Measurements from ENCODE around the gene ELMO1. TPM values are rescaled to one million over a fixed set of nuclear protein-coding genes. Genes with fewer than 3 reads are reported as not detected.

The ELMO1 gene
- total RNA-seq, 1 experiment from 2014 or later, result not detected

DNA sequence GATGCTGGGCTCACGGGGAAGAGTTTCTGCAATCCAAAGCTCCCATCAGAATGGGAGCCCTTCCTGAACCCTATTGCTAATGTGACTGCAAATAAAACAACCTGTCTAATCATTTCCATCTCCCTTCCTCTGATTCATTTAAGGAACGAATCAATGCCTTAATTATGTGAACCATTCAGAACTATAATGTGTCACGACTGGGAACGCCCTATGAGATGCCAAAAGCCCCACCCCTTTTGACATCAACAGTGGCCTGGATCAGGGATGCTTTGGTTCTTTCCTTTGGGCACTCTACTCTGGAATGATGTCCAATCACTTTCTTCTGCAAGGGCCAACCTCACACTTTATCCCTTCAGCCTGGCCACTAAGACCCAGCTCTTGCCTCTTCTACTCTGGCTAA is 528.9 kb downstream of the ELMO1 start:
- no peaks in the 10 kb centered on the region for H3K9me3 ChIP-seq (replicated peaks)
- no peak overlapping the region for H3K4me3 ChIP-seq
- no peak for DNase-seq (ENCODE audit: low read depth in 1 of 2, low spot score in 2 of 2)
- H3K4me1 ChIP-seq (replicated peaks), result no peaks in the 10 kb centered on the region
- peaks cover 5% of the 10 kb centered on the region; the same call in 1 of the 2 replicates for H3K27me3 ChIP-seq (replicated peaks)
- no peaks in the 10 kb centered on the region for H3K36me3 ChIP-seq
- H3K27ac ChIP-seq, result no peak overlapping the region

DNA sequence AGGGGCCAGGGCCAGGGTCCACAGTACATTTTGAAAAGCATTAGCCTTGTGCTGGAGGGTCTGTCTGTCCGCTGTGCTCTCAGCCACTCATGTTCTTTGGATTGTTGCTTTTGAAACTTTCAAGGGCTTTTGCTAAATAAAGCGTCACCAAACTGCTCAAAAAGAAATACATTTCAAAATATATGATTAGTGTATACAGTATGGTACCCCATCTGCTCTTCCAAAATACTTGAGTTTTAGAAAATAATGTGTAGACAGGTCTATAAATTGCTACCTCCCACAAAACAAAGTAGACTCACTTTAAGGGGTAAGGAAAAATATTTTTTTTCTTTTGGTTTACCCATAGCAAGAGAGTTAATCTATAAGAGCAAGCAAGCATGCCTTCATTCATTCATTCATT is 530.1 kb downstream of the ELMO1 start:
- Histone ChIP-seq H3K4me1 (replicated peaks) (no peaks in the 10 kb centered on the region), H3K4me3 (no peak overlapping the region), H3K27ac (no peak overlapping the region), H3K27me3 (replicated peaks) (peaks cover 5% of the 10 kb centered on the region; the same call in 1 of the 2 replicates), H3K36me3 (no peaks in the 10 kb centered on the region), H3K9me3 (replicated peaks) (no peaks in the 10 kb centered on the region; the same call in 1 of the 2 replicates)
- DNase-seq (ENCODE audit: low read depth in 1 of 2, low spot score in 2 of 2), result no peak

- Histone ChIP-seq H3K4me3 (no peak overlapping the region), H3K4me1 (replicated peaks) (no peaks in the 10 kb centered on the region), H3K27ac (no peak overlapping the region), H3K36me3 (no peaks in the 10 kb centered on the region), H3K27me3 (replicated peaks) (peaks cover 5% of the 10 kb centered on the region; the same call in 1 of the 2 replicates), H3K9me3 (replicated peaks) (no peaks in the 10 kb centered on the region; the same call in 1 of the 2 replicates)
- no peak for DNase-seq (ENCODE audit: low read depth in 1 of 2, low spot score in 2 of 2)
These were observed 532.0 kb downstream of the ELMO1 start for GRCh38 chr7:36916619-36917018.

GRCh38 chr7:36916116-36916515 is 532.5 kb downstream of the ELMO1 start:
- DNase-seq (ENCODE audit: low read depth in 1 of 2, low spot score in 2 of 2), result no peak
- Histone ChIP-seq H3K4me3 (no peak overlapping the region), H3K27me3 (replicated peaks) (peaks cover 5% of the 10 kb centered on the region; the same call in 1 of the 2 replicates), H3K9me3 (replicated peaks) (no peaks in the 10 kb centered on the region; the same call in 1 of the 2 replicates), H3K27ac (no peak overlapping the region), H3K36me3 (no peaks in the 10 kb centered on the region), H3K4me1 (replicated peaks) (no peaks in the 10 kb centered on the region)

- Histone ChIP-seq H3K4me1 (replicated peaks) (no peaks in the 10 kb centered on the region), H3K36me3 (no peaks in the 10 kb centered on the region), H3K9me3 (replicated peaks) (no peaks in the 10 kb centered on the region; the same call in 1 of the 2 replicates), H3K27ac (no peak overlapping the region), H3K4me3 (no peak overlapping the region), H3K27me3 (replicated peaks) (no peaks in the 10 kb centered on the region; the same call in 1 of the 2 replicates)
- no peak for DNase-seq (ENCODE audit: low read depth in 1 of 2, low spot score in 2 of 2)
These were observed 536.9 kb downstream of the ELMO1 start for GRCh38 chr7:36911788-36912187.

DNA sequence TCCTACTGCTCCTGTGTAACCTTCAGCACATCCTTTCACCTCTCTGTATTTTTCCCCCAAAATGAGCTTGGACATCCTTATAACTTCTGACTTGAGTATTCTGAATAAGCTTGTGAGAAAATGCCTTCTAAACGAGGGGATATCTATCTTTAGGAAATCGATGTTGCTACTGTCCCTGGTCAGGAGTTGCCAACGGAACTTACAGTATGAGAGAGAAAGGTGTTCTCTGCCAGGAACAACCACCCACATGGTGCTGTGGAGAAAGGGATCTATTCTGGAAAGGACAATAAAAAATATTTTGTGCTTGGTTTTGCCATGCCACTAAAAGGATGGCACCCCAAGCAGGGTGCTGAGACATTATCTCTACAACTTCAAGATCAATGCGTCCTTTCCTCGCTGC is 537.8 kb downstream of the ELMO1 start:
- H3K27ac ChIP-seq, result no peak overlapping the region
- DNase-seq (ENCODE audit: low read depth in 1 of 2, low spot score in 2 of 2), result no peak

GRCh38 chr7:36910401-36910800 is 538.3 kb downstream of the ELMO1 start:
- Histone ChIP-seq H3K27me3 (replicated peaks) (no peaks in the 10 kb centered on the region; the same call in 1 of the 2 replicates), H3K4me1 (replicated peaks) (no peaks in the 10 kb centered on the region), H3K27ac (no peak overlapping the region), H3K4me3 (no peak overlapping the region), H3K9me3 (replicated peaks) (no peaks in the 10 kb centered on the region; the same call in 1 of the 2 replicates), H3K36me3 (no peaks in the 10 kb centered on the region)
- DNase-seq (ENCODE audit: low read depth in 1 of 2, low spot score in 2 of 2), result no peak

More for the DNA sequence above, 537.8 kb downstream of the ELMO1 start:
- no peaks in the 10 kb centered on the region for H3K4me1 ChIP-seq (replicated peaks)
- no peaks in the 10 kb centered on the region; the same call in 1 of the 2 replicates for H3K9me3 ChIP-seq (replicated peaks)
- H3K36me3 ChIP-seq, result no peaks in the 10 kb centered on the region
- no peaks in the 10 kb centered on the region; the same call in 1 of the 2 replicates for H3K27me3 ChIP-seq (replicated peaks)
- H3K4me3 ChIP-seq, result no peak overlapping the region

- Histone ChIP-seq H3K36me3 (no peaks in the 10 kb centered on the region), H3K27me3 (replicated peaks) (no peaks in the 10 kb centered on the region; the same call in 1 of the 2 replicates), H3K4me3 (no peak overlapping the region), H3K9me3 (replicated peaks) (no peaks in the 10 kb centered on the region), H3K27ac (no peak overlapping the region), H3K4me1 (replicated peaks) (no peaks in the 10 kb centered on the region)
- no peak for DNase-seq (ENCODE audit: low read depth in 1 of 2, low spot score in 2 of 2)
These were observed 541.6 kb downstream of the ELMO1 start for GRCh38 chr7:36906956-36907635.

GRCh38 chr7:36906448-36906847 is 542.2 kb downstream of the ELMO1 start:
- no peaks in the 10 kb centered on the region for H3K4me1 ChIP-seq (replicated peaks)
- H3K27ac ChIP-seq, result no peak overlapping the region
- no peak for DNase-seq (ENCODE audit: low read depth in 1 of 2, low spot score in 2 of 2)
- no peaks in the 10 kb centered on the region for H3K36me3 ChIP-seq
- no peak overlapping the region for H3K4me3 ChIP-seq
- no peaks in the 10 kb centered on the region for H3K27me3 ChIP-seq (replicated peaks)
- no peaks in the 10 kb centered on the region for H3K9me3 ChIP-seq (replicated peaks)

- Histone ChIP-seq H3K27ac (no peak overlapping the region), H3K36me3 (no peaks in the 10 kb centered on the region), H3K9me3 (replicated peaks) (no peaks in the 10 kb centered on the region), H3K27me3 (replicated peaks) (no peaks in the 10 kb centered on the region), H3K4me1 (replicated peaks) (no peaks in the 10 kb centered on the region), H3K4me3 (no peak overlapping the region)
- DNase-seq (ENCODE audit: low read depth in 1 of 2, low spot score in 2 of 2), result no peak
These were observed 542.8 kb downstream of the ELMO1 start for GRCh38 chr7:36905841-36906240.

DNA sequence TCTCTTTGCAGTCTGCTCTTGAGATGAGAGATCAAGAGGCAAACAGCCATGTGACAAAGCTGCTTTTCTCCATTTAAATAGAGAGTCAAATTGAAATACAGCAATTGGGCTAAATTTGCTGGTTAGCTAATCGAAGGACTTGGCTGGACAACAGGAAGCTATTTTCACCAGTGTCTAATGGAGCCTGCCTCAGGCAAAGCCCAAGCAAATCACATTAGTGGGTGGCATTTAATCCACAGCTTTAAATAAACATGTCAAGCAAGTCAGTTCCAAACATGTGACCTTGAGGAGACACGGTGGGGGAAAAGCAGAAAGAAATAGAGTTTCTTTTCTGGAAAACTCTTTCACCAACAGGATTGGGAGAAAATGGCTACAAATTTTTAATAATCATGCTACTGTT is 543.9 kb downstream of the ELMO1 start:
- no peaks in the 10 kb centered on the region for H3K4me1 ChIP-seq (replicated peaks)
- no peaks in the 10 kb centered on the region for H3K9me3 ChIP-seq (replicated peaks)
- no peak overlapping the region for H3K4me3 ChIP-seq
- no peaks in the 10 kb centered on the region for H3K36me3 ChIP-seq
- DNase-seq (ENCODE audit: low read depth in 1 of 2, low spot score in 2 of 2), result no peak
- H3K27me3 ChIP-seq (replicated peaks), result no peaks in the 10 kb centered on the region
- H3K27ac ChIP-seq, result no peak overlapping the region

DNA sequence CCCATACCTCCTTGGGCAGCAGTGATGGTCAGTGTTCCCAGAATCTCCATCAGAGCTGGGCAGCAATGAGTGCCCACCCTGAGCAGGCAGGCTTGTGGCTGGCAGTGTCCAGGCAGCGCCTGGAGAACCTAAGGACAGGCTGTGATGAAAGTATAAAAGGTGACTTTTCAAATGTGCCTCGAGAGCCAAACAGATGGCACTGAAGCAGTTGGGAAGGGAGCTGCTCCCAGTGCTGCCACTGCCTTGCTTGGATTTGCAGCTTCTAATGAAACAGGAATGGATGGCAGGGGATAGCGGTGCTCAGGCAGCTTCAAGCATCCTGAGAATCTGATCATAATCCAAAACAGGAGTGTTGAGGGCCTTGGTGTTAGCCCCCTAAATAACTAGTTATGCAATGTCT is 544.6 kb downstream of the ELMO1 start:
- DNase-seq (ENCODE audit: low read depth in 1 of 2, low spot score in 2 of 2), result no peak
- Histone ChIP-seq H3K27ac (no peak overlapping the region), H3K36me3 (no peaks in the 10 kb centered on the region)

DNA sequence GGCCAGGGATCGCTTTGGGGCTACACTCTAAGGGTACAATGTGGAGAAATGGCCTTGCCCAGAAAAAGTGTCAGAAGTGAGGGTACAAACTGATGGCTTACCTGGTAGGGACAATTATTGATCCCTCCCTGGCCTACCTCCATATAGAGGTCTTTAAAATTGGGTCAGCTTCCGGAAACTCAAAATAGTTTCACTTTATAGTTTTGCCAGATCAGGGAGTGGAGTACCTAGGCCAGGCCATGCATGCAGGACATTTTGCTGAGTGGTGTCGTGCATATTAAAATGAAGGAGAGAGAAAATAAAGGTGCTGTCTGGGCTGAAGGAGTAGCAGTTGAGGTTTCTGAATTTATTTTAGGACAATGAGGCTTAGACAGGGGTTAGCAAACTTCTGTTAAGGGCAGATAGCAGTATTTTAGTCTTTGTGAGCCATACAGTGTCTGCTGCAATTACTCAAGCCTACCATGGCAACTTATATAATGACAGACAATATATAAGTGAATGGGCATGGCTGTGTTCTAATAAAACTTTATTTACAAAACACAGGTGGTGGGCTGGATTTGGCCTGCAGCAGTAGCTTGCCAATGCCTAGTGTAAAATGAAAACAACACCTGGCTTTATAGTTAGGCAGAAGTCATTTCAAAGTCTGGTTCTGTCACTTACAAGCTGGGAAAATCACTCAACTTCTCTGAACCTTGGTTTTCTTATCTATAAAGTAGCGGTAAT is 547.5 kb downstream of the ELMO1 start:
- H3K4me3 ChIP-seq, result no peak overlapping the region
- no peaks in the 10 kb centered on the region for H3K9me3 ChIP-seq (replicated peaks)
- no peaks in the 10 kb centered on the region for H3K4me1 ChIP-seq (replicated peaks)
- no peak for DNase-seq (ENCODE audit: low read depth in 1 of 2, low spot score in 2 of 2)
- no peaks in the 10 kb centered on the region for H3K36me3 ChIP-seq
- H3K27ac ChIP-seq, result no peak overlapping the region
- no peaks in the 10 kb centered on the region for H3K27me3 ChIP-seq (replicated peaks)

More for the DNA sequence above, 544.6 kb downstream of the ELMO1 start:
- Histone ChIP-seq H3K4me3 (no peak overlapping the region), H3K4me1 (replicated peaks) (no peaks in the 10 kb centered on the region), H3K9me3 (replicated peaks) (no peaks in the 10 kb centered on the region), H3K27me3 (replicated peaks) (no peaks in the 10 kb centered on the region)

GRCh38 chr7:36898186-36898585 is 550.5 kb downstream of the ELMO1 start:
- Histone ChIP-seq H3K36me3 (no peaks in the 10 kb centered on the region), H3K27ac (no peak overlapping the region), H3K4me3 (no peak overlapping the region), H3K4me1 (replicated peaks) (no peaks in the 10 kb centered on the region), H3K27me3 (replicated peaks) (no peaks in the 10 kb centered on the region), H3K9me3 (replicated peaks) (no peaks in the 10 kb centered on the region)
- no peak for DNase-seq (ENCODE audit: low read depth in 1 of 2, low spot score in 2 of 2)
